HG03432 (cell line): ENCODE results near the gene DOK7.
"Not testable (repeated sequence)": the region's sequence is repeated elsewhere in the genome, so short reads cannot be mapped to it uniquely, and the experiment has no call there.

ENCODE experiments used
- ATAC-seq: cut with Tn5 transposase; IDR thresholded peaks from one replicate; pipeline ENCODE4 v1.9.1; 2021; ENCODE audit warnings: mild to moderate bottlenecking, moderate library complexity; ENCODE audit not compliant: unreplicated experiment

The DOK7 gene

DNA sequence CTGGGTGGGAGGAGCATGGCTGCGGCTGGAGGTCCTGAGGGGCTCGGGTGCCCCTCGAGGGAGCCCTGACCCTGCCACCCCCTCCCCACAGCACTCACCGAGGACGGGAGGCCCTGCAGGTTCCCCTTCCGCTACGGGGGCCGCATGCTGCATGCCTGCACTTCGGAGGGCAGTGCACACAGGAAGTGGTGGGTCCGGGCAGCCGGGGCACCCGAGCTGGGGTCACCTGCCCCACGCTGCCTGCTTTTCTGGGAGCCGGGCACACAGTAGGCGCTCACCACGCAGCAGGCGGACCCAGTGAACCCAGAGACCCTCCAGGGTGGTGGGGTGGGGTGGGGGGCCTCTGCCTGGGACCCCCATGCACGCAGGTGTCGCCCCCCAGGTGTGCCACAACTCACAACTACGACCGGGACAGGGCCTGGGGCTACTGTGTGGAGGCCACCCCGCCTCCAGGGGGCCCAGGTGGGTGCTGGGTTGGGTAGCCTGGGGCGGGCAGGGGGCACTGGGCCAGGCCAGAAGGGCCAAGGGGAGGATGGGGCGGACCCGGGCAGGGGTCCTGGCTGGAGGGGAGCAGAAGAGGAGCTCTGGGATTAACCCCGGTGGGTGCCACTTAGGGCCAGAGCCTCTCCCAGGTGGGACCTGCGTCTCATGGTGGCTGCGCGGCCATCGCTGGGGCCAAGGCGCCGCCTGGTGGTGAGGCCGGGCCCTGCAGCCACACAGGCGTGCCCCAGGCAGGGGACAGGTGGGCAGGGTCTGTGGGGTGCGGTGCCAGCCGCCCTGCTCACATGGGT, 20.0 kb upstream of the DOK7 start:
- peak; percentile 77 for ATAC-seq

DNA sequence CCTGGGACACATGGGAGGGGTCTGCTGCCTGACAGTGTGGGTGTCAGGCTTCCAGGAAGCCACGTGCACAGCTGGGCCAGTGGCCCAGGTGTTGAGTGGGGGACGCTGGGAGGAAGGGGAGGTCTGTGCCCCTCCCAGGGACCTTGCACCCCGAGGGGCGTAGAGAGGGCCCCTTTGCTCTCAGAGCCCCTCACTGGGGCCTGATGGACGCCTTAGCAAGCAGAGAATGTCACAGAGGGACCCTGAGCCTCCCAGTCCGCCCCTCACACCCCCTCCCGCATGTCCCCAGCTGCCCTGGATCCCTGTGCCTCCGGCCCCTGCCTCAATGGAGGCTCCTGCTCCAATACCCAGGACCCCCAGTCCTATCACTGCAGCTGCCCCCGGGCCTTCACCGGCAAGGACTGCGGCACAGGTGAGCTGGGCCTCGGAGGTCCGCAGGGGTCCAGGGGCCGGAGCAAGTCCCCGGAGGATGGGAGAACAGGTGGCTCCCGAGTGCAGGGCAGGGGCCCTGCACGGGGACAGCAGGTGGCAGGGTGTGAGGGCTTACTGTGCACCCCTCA, 19.3 kb upstream of the DOK7 start:
- no peak for ATAC-seq

DNA sequence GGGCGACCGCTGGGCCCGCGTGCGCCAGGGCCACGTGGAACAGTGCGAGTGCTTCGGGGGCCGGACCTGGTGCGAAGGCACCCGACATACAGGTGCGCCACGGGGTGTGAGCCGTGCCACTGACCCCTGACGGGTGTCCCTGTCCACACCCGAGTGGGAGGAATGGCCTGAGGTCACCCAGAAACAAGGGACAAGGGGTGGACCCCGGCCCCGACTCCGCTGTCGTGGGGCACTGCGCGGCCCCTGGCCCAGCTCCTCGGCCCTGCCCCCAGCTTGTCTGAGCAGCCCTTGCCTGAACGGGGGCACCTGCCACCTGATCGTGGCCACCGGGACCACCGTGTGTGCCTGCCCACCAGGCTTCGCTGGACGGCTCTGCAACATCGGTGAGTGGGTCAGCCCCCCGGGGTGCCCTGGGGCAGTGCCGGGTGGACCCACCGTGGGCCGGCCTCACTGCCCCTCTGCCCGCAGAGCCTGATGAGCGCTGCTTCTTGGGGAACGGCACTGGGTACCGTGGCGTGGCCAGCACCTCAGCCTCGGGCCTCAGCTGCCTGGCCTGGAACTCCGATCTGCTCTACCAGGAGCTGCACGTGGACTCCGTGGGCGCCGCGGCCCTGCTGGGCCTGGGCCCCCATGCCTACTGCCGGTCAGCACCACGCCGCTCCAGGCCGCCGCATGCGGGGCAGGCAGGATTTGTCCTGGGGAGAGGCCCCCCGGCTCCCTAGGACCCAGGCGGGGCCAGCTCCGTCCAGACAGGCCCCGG, 18.6 kb upstream of the DOK7 start:
- ATAC-seq: no peak

DNA sequence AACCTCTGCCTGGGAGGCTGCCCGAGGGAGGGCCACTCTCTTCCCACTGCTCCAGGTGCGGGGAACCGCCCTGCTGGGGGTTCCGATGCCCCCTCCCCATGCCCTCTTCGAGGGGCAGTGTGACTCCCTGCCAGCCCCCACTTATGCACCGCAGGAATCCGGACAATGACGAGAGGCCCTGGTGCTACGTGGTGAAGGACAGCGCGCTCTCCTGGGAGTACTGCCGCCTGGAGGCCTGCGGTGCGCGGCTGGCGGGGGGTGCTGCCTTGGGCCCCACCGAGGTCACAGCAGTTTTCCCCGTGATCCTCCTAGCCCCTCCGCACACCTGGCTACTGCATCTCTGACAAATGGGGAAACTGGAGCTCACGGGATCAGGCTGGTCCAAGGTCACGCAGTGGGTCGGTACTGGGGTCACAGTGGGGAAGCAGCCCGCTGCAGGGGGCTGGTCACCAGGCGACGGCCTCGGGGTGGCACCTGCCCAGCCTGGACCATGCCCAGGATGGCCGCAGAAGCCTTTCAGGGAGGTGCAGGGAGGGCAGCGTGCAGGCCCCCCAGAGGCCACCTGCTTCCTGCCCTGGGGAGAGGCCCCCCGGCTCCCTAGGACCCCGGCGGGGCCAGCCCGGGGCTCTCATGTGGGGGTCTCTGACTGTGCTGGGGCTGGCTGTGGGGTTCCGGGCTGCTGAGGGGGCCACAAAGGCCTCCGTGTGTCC, 17.8 kb upstream of the DOK7 start:
- no peak for ATAC-seq

DNA sequence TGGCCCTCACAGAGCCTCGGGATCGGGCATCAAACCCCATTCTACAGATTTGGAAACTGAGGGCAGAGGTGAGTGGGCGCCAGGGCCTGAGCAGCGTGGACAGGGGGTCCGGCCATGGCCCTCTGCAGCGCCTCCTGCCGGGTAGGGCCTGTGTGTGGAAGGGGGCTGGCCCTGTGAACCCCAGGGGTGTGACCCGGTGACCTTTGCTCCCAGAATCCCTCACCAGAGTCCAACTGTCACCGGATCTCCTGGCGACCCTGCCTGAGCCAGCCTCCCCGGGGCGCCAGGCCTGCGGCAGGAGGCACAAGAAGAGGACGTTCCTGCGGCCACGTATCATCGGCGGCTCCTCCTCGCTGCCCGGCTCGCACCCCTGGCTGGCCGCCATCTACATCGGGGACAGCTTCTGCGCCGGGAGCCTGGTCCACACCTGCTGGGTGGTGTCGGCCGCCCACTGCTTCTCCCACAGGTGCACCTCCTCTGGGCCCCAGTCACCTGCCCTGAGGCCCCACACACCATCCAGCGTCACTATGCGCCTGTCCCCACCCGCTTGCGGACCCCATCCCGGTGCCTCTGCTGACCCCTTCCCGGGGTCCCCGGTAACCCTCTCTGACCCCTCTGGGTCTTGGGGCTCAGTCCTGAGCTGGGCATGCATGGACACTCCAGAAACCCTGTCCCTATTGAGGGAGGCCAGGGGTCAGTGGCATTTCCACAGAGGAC, 17.1 kb upstream of the DOK7 start:
- ATAC-seq: no peak

DNA sequence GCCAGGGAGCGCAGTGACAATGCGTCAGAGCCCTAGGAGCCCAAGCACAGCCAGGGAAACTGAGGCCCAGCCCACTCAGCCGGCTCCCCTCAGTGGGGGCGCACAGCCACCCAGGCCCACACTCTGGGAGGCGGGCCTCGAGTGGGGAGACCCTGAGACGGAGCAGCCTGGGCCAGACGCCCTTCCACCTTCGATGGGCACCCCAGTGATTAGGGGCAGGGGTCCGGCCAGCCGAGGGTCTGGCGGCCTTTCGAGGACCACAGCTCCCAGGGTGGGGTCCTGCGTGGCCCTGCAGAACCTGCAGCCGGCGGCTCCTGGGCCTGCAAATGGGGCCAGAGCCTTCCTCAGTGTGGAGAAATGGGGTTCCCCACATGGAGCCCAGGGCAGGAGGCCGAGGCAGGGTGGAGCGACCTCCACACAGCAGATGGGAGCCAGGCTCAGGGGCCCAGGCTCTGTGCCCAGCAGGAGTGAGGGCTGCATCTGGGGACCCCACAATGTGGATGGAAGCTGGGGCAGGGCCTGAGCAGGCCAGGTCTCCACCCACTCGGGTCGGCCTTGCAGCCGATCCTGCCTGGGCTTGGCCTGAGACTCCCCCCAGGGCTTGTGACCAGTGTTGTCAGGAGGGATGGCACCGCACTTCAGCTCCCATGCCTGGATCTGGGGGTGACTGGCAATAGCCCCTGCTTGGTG, 16.3 kb upstream of the DOK7 start:
- ATAC-seq: no peak

DNA sequence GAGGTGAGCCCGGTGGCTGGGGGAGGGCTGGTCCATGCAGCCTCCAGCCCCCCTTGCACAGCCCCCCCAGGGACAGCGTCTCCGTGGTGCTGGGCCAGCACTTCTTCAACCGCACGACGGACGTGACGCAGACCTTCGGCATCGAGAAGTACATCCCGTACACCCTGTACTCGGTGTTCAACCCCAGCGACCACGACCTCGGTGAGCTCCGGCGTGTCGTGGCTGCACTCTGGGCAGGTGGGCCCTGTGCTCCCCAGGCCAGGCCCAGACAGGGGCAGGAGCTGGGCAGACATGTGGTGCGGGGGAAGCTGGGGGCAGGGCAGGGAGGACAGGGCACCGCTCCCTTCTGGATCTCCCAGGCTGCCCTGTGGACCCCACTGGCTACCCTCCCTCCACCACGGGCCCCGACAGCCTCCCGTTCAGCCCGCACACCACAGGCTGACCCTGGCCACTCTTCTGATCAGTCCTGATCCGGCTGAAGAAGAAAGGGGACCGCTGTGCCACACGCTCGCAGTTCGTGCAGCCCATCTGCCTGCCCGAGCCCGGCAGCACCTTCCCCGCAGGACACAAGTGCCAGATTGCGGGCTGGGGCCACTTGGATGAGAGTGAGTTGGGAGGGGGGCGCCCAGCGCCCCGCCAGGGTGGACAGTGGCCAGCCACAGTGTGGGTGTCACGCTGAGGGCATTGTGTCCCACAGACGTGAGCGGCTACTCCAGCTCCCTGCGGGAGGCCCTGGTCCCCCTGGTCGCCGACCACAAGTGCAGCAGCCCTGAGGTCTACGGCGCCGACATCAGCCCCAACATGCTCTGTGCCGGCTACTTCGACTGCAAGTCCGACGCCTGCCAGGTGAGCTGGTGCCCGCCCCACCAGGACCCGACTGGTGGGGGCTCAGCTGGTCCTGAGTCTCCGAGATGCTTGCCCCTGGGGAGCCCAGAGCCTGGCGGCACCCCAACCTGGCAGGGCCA, 15.4 kb upstream of the DOK7 start:
- no peak for ATAC-seq

DNA sequence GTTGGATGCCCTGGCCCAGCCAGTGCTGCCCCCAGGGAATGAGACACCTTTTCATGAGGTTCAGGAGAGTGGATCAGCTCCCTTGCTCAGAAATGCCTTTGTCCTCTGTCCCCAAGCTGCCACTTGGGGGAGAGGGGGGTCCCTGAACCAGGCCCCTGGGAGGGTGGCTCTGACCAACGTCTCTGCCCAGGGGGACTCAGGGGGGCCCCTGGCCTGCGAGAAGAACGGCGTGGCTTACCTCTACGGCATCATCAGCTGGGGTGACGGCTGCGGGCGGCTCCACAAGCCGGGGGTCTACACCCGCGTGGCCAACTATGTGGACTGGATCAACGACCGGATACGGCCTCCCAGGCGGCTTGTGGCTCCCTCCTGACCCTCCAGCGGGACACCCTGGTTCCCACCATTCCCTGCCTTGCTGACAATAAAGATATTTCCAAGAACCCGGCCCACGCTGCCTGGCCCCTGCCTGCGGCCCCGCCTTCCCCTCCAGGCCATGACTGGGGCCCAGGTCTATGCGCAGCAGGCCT, 14.0 kb upstream of the DOK7 start:
- ATAC-seq: no peak

DNA sequence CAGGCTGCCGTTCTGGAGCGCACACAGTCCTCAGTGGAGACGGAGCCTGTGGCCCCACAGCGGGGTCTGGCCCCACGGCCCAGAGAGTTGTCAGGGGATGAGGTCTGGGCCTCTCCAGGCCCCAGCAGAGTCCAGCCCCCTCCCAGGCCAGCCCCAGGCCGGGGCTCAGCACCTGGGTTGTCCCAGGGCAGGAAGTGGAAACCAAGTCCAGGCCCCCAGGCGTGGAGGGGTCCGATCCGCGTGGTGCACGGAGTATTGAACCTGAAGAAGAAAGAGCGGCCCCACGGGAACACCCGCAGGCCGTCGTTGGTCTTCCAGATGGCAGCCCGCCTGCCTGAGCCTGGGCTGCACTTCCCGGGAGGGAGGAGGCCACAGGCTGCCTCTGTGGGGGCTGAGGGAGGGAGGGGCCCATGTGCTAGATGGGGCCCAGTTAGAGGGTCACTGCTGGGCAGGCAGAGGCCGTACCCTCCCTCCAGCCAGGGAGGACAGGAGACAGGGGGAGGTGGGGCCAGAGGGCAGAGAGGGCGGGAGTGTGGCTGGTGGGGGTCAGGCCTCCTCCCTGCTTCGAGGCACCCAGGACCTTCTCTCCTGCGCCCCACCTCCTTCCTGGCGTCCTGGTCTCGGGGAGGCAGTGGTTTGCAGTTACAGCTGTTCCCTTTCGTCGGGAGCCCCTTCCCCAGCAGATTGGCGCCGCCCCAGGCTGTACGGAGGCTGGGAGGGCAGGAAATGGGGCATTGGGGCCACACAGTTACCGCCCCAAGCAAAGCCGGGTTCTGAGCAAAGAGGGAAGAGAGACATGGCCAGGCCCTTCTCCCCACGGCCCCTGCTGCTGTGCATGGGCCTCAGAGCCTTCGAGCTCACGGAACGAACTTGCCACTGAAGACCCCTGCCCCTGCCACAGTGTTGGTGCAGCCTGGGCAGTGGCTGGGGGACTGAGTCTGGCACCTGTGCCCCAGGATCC, 13.3 kb upstream of the DOK7 start:
- ATAC-seq: no peak

DNA sequence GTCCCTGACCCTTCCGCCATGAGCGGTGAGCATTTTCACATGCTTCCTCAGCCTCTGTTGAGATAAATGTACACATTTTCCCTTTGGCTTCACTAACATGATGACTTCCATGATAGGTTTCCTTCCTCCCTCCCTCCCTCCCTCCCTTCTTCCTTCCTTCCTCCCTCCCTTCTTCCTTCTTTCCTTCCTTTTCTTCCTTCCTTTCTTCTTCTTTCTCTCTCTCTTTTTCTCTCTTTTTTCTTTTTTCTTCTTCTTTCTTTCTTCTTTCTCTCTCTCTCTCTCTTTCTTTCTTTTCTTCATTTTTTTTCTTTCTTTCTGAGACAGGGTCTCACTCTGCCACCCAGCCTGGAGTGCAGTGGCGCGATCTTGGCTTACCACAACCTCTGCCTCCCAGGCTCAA, 12.5 kb upstream of the DOK7 start:
- ATAC-seq: no peak

DNA sequence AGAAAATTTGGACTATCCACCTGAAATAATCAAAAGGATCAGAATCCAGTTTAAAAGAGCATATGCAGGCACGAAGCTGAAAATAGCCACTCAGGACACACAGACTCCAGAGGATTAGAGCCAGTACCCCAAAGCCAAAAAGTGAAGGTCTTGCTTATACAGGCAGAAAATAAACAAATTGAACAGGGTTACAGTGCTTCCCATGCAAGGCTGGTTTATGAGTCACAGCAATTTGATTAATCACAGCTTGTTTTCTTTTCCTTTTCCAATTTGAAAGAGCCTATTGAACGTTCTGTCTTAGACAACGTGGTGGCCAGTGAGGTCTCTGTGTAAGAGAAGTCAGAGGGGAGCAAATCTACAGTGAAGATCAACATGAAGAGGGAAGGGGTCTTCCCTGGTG, 11.2 kb upstream of the DOK7 start:
- ATAC-seq: no peak

DNA sequence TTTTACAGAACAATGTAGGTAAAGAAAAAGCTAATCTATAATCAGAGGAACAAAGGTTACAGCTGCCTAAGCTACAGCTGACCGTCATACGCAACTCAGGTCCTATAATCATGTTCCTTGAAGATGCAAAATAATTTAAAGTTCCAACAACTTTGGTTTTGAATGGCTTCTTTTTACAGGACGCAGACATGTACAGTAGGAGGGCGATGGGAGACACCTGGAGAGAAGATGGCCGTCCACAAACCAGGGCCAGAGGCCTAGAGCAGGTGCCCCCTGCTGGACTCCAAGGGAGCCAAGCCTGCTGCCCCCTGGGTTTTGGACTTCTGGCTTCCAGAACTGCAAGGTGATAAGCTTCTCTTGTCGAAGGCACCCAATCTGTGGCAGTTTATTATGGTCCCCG, 10.7 kb upstream of the DOK7 start:
- ATAC-seq: no peak

DNA sequence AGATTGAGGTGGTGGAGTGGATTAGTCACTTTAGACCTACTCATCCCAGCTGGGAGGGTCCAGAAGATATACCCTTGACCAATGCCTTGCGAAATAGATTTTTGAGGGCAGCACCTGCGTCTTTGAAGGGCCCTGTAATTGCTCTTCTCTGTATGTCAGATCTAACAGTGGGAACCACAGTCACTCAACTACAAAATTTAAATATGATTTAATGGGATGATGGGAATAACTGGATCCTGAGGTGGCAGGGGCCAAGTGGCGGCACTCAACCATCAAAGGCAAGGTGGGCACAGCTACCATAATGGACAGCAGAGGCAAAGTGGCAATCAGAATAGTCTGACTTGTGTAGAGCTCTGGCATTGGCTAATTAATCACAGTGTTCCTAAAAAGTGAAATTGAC, 7.5 kb upstream of the DOK7 start:
- ATAC-seq: not testable (repeated sequence)

DNA sequence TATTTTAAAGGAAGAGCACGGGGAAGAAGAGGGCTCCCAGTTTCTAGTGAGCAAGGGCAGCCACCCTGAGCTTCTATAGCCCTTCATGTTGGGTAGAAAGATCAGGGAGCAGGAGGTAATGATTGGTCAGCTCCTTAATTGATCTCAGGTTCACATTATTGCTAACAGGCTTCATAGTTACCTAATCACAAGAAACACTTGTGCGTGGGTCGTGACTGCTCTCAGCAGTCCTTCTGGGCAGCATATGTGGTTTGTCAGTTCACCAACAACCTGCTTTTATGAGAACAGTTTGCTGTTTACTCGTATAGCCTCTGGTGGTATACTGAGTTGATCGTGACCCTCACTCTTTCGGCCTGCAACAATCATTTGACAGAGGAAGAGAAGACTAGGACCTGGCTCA, 4.7 kb upstream of the DOK7 start:
- ATAC-seq: no peak

DNA sequence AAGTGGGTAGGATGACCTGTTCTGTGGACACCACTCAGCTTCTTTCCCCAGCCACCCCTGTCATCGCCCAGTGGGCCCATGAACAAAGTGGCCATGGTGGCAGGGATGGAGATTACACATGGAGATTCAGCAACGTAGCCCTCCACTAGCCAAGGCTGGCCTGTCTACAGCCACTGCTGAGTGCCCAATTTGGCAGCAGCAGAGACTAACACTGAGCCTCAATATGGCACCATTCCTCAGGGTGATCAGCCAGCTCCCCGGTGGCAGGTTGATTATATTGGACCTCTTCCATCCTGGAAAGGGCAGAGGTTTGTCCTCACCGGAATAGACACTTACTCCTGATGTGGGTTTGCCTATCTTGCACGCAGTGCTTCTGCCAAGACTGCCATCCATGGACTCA, 4.0 kb upstream of the DOK7 start:
- not testable (repeated sequence) for ATAC-seq

DNA sequence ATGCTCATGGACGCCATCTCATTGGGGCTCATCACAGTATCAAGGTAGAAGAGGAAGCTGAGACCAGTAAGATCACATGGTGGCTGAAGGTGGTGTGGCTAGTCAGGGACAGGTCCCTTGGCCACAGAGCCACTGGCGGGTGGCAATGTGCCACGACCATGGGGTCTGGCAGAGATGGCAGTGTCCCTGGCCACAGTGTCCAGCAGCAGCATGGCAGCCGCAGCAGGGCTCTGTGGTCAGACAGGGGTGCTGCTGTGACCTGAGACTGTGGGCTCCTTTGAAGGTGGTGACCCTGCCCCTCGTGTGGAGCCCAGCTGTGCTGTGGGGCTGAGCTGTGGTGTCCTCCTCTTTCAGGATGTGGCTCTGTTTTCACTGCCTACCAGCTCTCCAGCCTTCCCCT, 2.2 kb upstream of the DOK7 start:
- ATAC-seq: no peak

DNA sequence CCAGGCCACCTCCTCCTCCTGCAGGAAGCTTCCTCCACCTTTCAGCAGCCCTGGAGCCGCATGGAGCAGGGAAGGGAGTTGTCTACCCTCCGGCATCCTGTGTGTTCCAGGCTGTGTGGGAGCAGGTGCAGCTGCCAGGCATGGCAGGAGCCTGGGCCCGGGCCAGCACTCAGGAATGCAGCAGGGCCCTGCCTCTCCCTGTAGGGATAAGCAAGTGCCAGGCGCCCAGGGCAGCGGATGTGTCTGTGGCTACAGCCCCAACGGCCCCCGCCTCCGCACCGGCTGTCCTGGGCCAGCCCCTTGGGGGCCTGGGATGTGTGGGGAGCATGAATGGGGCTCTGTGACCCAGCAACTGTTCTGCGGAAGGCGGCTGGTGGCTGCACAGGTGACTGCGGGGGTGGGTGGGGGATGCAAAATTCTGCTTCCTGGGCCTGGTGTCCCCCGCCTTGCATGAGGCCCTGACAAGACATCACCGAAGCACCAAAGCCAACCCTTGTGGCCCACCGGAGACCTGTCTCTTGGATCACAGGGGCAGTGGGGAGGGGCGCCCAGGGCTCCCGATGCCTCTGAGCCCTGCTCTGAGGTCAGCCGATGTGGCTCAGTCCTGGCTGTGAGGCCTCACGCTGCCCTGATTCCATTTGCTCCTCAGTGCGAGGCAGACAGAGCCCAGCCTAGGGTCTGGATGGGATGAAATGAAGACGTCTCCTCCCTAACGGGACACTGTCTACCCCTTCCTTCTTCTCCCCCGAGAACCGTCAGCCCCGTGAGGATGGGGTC, 1.4 kb upstream of the DOK7 start:
- ATAC-seq: no peak
